Endometrium (tissue), 2 donors: ENCODE measurements around the gene LAPTM4A.
A peak's percentile ranks its signal among the peaks of the same experiment; 100 is the strongest.
"Not testable (repeated sequence)": the region's sequence is repeated elsewhere in the genome, so short reads cannot be mapped to it uniquely, and the experiment has no call there.

Source experiments
- FAIRE-seq: peaks from 2 replicates; lab custom pipeline; 2012; peaks lifted over from hg19 to GRCh38; lab: Jason Lieb, UNC
- donor health status: control.
- donor health status: control.

Gene LAPTM4A

DNA sequence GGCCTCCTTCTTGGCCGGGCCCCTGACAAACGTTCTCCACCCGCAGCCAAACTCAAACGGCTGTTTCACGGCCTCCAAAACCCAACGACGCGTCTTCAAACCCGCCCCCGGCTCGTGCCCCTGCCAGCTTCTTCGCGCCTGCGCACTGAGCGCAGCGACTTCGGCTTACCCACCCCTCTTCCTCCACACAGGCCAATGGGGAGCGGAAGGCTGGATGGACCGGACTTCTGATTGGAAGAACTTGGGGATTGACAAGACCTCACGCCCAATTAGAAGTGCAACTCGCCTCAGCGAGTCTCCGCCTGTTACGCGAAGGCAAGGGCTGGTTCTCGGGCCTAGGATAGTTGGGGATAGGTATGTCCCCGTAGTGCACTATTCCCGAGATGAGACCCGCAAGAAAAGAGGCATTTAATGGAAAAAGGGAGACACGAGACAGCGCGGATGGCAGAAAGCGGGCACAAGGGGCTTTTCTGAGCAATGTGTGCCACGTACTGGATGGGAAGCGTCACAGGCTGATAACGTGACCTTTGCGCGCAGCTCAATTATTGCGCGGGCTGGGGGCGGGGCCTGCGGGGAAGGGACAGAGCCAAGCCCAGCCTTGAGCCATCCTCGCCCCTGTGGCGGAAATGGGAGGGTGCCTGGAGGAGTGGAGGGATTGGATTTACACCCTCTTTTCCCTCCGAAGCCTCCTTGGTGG is at the start of gene LAPTM4A:
Gene LAPTM4A, minus strand, starts transcription at position 97 of the 697 bp plus-strand sequence. CDS start 108 bp downstream, outside the sequence.
- FAIRE-seq, result peak; percentile 86

DNA sequence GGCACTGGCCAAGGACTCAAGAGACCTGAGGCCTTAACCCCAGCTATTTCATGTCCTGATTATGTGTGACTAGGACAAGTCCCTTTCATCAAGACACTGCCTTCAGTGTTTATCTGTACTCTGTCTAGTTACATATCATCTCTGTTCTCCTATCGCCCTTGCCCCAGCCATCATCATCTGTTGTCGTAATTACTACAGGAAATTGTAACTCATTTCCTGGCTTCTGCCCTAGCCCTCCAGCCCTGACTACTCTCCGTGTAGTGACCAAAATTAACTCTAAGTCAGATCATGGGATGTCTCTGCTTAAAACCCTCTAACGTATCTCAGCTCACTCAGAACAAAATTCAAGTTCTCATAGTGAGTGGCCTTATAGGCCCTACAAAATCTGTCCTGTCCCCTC is 49.3 kb upstream of the LAPTM4A start:
- FAIRE-seq, result no peak

DNA sequence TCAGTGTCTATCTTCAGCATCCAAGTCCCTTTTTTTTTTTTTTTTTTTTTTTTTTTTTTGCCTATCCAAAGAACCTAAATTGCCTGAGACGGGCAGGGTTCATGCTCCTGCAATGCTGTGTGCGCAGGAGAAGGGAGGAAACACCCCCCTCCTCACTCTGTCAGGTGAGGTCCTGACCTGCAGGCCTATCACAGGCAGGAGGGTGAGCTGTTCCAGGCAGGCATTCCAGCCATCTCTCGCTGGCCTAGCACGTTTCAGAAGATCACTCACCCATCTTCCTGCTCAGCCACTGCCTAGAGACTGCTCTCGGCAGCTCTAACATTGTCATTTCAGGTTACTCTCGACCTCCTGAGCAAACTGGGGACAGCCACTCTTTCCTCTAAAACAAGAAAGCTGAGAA is 48.4 kb upstream of the LAPTM4A start:
- FAIRE-seq, result no peak

DNA sequence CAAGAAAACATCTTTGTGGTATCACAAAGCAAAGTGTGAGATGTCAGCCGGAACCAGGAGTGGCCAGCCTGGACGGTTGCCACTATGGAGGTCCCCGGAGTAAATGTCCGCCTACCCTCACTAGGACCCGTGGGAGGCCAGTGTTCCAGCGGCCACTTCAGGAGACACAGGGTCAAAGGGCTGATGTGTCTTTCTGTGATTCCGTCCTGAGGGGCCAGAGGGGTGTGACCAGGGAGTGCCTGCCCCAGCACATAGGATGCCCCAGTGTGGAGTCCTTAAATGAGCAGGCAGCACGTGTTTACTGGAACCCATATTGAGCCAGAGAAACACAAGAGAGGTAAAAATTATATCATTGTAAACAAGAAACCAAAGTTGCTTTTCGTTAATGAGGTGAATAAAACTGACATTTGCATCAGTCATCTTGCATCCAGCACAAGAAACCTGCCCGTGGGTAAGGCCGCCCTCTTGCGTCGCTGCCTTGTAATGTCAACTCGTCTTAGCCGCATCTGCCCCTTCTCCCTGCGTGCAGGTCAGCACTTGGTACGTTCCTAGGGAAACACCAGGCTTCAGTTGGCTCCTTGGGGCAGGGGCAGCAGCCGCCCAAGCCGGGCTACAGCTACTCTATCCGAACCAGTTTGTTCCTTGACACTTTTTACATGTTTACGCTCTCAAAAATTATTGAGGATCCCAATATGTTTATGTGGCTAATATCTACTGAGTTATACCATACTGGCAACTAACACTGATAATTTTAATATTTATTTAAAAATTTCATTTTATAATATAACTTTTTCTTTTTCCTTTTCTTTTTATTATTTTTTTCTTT is 46.7 kb upstream of the LAPTM4A start:
- no peak for FAIRE-seq

DNA sequence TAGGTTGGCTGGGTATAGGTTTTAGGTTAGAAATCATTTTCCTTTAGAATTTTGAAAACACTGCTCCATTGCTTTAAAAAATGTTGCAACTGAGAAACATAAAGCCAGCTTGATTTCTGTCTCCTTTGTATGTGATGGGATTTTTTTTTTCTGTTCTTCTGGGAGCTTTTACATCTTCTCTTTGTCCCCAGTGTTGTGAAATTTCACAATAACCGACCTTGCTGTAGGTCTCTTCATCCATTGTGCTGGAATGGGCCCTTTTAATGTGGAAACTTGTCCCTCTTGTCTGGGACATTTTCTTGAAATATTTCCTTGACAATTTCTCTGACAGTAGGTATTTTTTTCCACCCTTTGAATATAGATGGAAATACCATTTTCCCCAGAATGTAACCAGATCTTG is 44.0 kb upstream of the LAPTM4A start:
- FAIRE-seq, result no peak

DNA sequence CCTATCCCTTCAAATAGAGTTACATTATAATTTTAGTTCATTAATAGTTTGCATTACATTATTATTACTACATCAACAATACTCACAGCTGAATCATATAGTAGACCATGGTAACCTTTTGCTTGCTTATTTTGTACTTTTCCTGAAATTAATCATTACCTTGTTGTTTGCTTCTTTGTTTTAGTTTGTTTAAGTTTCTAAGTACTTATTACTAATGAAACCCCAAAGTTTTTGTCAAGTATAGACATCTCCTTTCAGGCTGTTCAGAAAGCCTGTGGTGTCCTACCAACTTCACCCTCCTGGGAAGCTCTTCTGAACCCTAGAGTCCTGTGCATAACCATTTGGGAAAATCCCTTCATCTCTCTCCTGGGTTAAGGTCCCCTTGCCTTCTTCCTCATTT is 43.5 kb upstream of the LAPTM4A start:
- no peak for FAIRE-seq

DNA sequence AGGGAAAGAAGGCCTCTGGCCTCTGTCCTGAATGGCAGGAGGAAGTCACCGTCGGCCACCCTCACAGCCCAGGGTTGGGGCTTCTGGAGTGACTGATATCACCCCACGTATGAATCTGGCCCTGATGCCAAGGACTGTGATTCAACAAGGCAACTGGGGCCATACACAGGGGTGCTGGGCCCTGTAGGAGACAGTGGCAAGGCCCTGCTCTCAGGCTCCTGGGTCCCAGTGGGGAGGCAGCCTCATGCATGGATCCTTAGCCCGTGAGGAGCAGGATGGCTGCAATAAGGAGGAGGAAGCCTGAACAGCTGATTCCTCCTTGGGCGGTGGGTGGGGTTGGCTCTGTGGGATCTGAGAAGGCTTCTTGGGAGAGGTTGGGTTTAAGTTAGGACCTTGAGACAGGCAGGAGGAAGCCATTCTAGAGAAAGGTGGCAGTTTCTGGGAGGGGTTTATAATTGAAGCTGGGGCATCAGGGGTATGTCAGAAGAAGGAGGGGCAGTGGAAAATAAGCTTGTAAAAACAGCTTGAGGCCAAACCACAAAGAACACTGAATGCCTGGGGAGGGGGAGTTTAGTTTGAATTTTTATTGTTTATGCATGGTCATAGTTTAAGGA is 42.8 kb upstream of the LAPTM4A start:
- no peak for FAIRE-seq

DNA sequence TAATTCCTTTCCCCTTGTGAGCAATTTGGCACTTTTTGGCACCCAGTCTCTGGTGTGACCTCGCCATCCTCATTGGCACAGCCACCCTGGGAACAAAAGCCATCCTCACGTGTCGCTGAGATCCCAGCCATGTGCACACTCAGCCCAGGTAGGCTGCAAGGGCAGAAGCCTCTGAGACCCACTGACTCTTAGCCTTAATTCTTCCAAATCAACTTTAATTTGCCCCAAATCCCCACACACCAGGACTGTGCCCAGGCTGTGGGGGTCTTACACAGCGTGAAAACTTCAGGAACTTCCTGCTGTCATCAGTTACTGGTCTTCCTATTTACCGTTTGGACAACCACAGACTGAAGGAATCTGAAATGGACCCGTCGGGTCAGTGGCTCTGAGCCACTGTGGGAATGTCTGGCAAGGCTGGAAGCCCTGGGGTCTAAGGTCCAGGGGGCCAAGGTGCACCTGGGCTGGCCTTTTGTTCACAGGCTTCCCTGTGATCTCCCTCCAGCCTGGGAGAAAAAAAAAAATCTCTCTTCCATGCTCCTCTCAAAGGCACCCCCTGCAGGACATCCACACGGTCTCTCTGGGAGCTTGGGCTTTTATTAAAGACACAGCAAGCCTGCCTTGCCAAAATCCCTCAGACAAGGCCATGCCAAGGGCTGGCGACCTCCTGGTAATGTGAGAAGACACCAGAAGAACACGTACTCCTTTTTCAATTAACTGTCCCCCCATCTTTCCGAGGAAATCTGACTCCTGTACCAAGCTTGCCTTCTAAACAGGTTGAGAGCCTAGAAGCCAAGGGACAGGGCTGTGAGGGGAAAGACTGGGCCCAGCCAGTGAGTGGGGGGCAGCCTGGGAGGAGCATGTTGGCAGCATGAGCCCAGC is 42.1 kb upstream of the LAPTM4A start:
- no peak for FAIRE-seq

DNA sequence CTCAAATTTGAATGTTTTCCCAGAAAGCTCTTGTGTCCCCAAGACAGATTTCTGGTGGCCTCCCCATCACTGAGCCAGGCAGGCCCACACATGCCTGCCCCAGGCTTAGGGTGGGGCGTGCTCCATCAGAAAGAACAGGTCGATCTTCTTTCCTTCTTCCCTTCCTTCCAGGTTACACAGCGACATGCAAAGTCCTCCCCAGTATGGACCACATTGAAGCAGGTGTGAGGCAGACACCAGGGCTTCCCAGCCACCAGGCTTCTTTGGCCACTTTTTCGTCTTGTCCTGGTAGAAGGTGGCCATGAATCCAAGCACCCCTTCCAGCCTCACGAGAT is 41.4 kb upstream of the LAPTM4A start:
- no peak for FAIRE-seq

DNA sequence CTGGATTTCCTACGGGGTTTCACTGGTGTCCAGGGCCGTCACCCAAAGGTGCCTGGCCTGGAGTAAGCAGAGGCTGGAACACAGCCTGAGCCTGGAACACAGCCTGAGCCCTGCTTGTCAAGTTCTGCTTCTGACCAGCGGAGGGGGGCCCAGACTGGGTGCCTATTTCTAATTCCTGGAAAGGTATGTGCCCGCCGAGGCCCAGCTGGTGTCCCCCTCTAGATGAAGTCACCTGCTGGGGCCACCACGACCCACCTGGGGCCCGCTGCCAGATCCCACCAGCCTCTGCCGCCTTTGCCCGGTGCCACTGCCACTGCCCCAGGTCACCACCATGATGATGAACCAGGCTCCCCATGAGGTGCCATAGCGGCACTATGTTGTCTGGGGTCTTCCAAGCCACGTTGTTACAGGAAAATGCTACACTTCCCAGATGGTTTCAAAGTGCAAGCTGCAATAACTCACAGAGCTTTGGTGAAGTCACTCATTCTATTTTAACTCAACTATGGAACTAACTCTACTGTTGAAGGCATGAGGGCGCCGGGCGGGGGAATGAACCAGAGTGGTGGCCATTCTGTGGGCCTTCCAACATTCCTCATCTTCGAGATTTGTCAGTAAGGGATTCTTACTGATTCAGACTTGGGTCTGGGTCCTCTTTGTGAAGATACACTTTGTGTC is 40.9 kb upstream of the LAPTM4A start:
- FAIRE-seq, result no peak

DNA sequence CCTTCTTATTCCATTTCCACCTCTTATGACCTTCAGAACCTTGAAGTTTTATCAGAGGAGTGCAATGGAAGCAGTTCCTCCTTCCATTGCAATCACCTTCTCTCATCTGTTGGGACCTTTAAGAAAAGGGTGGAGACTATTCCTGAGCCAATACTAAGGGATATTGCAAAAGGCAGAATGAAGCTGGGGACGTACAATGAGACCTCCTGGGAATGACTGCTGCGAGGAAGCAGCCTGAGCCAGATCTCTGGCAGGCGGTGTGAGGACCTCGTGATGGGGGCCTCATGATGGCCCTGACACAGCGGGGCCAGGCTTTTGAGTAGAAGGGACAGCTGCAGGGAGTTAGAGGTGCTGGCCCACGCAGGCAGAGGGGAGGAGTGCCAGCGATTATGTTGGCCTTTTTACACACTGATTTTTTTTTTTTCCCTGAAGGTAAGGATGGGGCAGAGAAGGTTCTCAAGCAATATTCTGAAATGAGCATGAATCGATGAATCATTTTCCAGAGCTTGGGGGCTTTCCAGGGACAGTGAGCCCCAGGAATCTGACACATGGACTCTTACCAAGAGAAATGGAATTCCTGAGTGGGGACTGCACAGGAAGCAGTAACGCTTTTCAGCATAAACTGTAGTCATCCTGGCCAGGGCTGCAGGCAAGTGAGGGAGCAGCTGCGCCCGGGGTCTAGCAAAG is 40.0 kb upstream of the LAPTM4A start:
- no peak for FAIRE-seq

DNA sequence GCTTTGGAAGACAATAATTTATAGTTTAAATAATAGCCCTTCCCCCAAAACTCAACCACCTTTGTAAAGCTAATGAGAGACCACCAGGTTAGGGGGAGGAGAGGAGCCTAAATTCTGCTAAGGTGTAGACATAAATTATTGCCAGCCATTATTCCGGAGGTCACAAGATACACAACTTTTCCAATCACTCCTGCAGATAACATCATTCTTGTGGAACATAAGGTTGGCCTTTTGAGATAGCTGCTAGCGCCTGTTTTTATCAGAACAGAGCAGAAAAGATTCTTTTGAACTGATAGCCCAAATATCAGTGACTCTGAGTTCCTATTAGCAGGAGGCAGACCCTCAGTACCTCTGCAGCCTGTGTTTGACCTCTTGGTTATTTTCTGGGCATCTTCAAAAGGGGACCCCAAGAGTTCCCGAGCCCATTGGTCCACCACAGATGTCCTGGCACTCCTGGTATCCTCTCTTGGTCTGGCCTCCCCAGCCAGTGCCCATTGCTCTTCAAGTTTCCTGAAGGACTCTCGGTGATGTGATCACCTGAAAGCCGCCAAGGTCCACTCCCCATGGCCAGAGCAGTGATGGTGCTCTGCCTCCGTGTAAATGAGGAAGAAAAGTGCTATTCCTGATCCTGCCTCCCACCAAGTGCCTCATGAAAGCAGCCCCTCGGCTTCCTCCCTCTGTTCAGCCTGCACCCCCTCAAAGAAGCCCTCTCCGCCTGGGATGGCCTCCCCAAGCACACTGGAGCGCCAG is 38.5 kb upstream of the LAPTM4A start:
- no peak for FAIRE-seq

DNA sequence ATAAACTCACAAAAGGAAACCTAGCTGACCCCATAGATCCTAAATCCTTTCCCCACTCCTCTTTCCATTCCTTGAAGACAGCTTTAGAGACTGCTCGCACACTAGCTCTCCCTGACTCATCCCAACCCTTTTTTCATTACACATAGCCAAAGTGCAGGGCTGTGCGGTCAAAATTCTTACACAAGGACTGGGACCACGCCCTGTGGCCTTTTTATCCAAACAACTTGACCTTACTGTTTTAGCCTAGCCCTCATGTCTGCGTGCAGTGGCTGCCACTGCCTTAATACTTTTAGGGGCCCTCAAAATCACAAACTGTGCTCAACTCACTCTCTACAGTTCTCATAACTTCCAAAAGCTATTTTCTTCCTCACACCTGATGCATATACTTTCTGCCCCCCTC is 34.5 kb upstream of the LAPTM4A start:
- not testable (repeated sequence) for FAIRE-seq

DNA sequence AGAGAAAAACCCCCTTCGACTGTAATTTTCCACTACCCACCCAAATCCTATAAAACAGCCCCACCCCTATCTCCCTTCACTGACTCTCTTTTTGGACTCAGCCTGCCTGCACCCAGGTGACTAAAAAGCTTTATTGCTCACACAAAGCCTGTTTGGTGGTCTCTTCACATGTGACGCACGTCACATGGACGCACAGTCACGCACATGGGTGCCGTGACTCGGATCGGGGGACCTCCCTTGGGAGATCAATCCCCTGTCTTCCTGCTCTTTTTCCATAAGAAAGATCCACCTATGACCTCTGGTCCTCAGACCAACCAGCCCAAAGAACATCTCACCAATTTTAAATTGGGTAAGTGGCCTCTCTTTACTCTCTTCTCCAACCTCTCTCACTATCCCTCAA is 31.4 kb upstream of the LAPTM4A start:
- FAIRE-seq, result not testable (repeated sequence)

DNA sequence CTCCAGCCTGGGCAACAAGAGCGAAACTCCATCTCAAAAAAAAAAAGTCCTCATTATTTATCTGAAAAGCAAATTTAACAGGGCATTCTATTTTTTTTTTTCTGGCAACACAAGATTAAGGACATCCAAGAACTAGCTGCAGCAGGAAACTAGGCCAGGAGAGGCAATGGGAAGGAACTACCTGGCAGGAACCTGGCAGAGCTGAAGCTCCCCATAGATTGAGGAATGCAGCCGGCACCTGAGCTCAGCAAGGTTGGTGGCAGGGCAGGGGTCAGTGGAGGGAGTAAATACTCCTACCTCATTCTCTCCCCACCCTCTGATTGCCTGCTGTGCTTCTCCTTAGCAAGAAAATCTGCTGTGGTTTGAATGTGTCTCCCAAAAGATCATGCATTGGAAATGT is 30.4 kb upstream of the LAPTM4A start:
- no peak for FAIRE-seq

DNA sequence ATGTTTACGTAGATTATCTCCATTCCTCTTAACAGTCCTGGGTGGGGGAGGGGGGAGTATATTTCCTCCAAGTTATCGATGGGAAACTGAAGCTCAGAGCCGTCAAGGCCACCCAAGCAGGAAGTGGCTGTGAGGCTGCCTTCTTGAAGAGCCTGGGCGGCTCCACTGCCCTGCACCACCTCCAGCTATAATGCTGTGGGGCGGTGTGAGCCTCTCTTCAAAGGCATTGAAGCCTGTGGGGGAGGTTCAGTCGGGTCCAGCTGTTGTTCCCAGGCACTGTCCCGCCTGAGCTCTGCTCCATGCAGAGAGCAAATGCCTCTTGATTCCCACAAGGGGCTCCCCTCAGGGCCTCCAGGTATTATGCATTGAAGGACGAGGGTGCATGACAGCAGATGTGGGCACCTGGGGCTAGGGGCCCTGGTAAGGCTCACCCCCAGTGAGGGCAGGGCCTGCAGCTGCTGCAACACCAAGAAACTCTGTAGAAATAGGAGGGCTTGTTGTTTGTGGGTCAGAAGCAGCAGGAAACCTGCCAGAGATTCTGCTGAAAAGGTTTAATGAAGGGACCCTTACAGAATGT is 29.5 kb upstream of the LAPTM4A start:
- no peak for FAIRE-seq

DNA sequence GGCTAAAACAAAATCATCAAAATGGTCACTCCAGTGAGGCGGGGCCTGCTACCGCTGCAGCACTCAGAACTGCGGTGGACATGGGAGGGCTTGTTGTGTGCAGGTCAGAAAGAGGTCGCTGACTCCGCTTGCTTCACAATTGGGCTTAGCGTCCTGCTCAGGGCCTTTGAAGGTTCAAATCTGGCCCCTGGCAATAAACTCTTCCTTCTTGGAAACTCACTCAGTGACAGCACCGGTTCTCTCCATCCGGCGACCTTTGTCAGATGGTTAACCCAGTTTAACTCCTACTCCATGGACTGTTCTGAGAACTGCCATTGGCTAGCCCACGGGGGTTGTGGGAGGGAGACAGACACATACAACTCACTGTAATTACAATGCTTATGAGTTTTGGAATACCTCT is 29.0 kb upstream of the LAPTM4A start:
- FAIRE-seq, result no peak

DNA sequence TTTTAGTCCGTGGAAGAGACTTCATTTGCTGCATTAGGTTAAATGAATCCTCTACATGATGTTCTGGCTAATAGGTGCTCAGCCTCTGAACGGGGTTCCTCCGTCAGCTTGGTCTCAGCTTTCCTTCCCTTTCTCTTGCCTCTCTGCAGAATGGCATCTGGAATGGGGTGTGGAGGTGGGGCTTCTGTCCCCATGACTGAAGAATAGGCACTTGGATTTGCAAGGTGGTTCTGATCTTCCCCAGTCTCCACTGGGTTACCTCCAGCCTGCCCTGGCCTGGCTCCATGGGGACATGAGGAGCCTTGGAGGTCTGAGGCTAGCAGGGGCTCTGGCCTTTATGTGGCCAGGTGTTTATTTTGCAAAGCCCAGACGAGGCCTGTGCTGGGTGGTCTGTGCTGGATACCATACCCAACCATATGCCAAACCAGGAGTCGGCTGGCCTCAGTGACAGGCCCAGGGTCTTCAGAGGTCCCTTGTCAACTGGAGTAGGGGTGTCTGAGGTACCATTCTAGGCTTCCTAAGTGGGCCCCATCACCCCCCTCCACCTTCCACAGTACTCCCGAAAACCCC is 28.2 kb upstream of the LAPTM4A start:
- FAIRE-seq, result no peak

DNA sequence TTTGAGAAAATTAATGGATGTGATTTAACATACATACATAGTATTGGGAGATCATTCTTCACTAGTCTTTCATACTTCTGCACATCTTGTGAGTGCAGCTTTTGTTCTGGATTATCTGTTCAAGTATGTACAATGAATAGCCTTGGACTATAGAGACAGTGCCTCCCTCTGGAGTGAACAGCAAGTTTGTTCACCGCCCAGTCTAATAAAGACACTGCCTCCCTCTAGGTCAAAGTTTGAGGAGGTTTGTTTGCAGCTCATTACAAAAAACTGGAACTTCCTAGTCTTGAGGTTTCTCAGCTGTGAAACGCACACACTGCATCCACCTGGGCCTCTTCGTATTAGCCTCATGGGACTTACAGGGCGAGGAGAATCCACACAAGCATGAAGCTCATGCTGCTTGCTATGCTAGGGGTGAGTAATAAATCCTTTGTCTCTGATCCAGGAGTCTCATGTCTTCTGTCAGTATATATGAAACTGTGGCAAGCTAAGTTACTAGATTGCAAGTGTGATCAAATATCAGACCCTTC is 26.0 kb upstream of the LAPTM4A start:
- FAIRE-seq, result no peak
